ENCODE data around the gene FTO.

Gene FTO

DNA sequence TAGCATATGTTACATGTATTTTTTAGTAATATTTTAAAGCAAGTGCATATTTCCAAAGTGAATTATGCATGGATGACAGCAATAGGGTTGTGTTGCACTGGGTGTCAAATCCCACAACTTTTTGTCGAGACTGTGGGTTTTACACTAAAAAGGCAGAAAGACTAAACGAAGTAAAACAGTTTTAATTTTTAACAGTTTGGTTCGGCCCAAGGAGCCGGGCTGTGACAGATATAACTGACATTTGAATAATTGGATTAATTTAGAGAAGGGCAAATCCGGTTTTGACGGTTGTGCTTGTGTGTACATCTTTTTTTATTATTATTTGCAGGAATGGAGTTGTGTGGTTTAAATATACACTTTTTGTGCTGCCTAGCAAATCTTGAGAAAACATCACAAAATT is 263.6 kb downstream of the FTO start:
- DNase-seq (ENCODE audit: low spot score): no peak

DNA sequence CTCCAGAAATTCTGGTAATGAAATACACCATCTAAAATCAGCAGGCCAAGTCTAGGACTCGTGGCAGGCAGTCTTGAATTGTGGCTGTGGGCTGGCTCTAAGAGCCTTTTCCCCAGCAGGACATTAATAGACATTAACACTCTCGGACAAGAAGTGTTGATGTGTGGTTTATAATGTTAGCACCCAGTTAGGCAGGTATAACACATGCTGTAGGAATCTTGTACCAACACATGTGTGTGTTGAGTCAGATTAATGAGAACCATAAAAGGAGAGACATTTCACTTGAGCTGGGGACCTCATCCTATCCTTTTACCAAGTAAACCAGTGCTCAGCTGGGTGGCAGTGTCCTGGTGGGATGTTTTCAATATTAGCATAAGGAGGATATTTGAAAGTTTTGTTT is 264.5 kb downstream of the FTO start:
- no peak for DNase-seq (ENCODE audit: low spot score)

DNA sequence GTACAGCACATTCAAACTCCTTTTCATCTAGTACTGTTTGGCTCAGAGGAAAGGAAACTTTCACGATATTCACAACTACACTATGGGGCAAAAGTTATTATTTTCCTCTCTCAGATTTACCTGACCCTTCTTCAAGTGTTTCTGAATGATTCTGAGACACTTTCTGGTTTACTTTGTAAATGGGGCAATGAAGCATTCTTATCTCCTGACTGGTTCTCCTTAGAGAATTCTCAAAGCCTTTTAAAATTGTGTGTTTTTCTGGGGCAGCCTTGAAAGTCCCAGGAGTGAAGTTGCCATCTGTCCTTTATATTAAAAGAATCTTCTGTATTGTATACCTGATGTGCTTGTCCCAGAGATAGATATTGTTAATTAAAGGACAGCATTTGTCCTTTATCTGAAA is 264.9 kb downstream of the FTO start:
- DNase-seq (ENCODE audit: low spot score): no peak

DNA sequence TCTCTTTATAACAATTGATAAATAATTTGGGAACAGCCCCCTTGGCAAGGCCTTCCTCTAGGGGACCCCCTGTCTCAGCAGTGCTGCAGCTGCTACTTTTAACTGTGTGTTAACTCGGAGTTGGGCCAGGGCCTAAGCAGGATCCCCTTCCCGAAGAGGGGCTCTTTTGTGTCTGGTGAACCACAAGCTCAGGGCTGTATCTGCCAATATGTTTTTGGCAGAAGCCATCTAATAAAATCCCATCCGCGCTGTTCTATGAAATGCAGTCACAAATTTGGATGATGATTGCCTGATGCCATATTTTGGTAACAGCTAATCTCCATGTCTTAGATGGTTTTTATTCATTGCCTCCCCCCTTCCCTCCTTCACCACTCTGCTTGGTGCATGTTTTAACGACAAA is 267.7 kb downstream of the FTO start:
- DNase-seq (ENCODE audit: low spot score): no peak

DNA sequence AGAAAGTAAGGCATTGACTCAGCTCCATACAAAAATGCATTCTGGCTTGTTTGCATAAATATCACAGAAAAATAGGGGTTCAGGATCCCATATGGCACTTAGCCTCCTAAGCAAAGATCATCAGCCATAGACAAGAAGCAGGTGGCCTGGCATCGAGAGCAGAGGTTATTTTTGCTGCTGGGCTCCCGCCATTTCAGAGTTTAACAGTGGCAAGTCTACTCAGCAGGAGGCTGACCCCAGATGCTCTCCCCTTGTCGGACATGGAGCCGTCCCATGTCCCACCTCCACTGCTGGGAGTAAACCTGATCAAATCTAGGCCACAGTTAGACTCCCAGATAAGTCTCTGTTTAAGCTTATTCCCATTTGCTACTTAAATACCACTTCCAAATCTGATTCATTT is 269.1 kb downstream of the FTO start:
- DNase-seq (ENCODE audit: low spot score): no peak

DNA sequence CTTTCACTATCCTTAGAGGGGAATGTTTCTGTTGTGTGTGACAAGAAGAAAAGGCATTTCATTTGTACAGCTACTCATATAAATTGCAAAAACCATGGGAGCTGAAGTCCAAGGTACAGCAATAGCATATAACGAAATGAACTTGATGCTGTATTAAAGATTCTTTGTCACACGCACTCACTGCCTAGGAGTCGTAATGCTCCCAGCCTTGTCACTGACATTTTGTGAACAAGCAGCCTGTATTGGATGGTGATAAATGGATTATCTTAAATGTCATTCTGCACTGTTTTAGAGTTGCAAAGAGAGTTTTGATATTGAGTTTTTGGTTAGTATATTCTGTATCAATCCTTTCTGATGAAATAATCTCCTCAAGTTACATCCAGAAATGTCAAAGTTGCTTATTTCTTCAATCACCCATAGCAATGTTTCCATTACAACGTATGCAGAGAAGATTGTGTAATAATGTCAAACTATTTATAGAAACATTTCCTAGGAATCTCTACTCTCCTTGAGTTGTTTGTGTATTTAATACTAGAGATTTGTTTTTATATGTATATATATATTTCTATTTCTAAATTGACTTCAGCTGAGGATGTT is 270.6 kb downstream of the FTO start:
- no peak for DNase-seq (ENCODE audit: low spot score)

DNA sequence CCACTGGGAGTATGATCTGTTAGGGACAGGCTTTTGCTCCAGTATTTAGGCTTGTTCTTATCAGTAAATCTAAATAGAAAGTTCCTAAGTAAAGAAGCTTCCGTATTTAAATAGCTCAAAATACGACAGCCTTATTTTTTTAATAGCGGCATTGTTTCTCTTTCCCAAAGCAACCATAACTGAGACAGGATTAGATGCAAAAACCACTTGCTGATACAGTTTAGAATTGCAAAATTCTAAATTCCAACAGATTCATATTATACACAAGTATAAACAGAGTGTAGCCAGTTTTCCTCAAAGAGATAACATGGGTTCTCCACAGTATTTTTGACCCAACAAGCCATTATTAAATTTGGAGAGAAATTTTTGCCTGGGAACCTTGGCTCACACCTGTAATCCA is 276.7 kb downstream of the FTO start:
- DNase-seq (ENCODE audit: low spot score): no peak

DNA sequence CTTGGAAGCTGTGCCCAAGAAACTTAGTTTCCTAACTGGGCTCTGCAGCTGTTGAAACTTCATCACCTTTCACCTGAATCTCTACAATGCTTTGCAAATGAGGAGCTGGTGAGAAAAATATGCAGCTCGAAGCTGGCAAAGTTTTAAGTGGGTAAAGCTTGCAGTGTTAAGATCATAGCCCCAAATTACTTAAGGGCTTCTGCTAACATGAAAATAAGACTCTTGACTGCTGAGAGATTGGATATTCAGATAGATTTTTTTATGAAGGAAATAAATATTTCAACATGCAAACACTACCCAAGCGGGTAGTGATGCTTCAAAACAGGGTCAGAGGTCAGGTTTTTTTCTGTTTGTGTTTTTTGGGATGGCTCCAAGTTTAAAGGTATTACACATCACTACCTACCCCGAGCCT is 278.7 kb downstream of the FTO start:
- no peak for DNase-seq (ENCODE audit: low spot score)

DNA sequence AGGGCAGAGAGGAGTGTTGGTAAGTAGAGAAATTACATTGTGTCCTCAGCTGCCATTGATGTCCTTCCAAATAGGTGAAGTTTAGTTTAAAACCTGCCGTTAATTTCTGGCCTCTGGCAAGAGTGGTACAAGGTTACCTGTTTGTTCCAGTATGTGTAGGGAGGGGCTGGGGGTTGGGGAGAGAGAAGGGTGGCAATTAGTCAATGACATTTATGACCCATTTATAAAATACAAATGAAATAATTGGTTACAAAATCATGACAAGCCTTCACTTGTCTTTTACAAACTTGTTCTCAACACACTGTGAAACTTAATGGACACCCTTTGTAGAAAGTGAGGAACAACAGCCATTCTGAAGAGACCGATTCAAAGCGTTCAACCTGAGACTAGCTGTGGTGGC is 281.0 kb downstream of the FTO start:
- DNase-seq (ENCODE audit: low spot score): no peak

DNA sequence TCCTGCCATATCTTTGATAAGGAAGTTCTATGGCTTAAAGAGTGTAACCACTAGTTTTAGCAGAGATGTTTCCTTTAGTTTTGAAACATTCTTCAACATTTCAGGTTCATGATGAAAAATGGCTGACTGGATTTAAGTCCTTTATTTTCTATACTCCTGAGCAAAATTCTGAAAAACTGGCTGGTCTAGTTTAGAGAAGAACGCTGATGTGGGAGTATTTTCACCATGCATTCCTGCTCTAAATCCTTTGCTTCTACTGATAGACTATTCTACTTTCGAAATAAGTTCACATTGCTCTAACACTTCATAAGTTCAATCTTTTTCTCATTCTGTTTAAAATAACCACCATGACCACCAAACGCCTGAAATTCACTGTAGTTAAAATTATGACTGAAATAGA is 281.9 kb downstream of the FTO start:
- DNase-seq (ENCODE audit: low spot score): no peak

DNA sequence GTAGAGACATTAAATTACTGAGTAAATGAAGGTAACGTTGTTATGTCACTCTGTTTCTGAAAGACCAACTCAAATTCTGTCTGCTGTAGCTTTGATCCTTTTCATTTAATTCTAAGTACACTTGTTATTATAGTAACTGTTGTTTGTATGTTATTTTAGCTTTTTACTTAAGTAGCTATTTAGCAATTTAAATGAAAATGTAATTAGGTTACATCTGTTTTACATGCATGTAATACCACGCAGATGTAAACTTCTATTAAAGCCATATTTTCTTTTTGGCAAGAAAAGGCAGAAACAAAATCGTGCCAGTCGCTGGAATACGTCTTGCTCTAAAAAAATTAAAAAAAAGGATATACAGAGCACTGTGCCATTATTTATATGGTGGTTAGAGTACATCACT is 282.8 kb downstream of the FTO start:
- no peak for DNase-seq (ENCODE audit: low spot score)

DNA sequence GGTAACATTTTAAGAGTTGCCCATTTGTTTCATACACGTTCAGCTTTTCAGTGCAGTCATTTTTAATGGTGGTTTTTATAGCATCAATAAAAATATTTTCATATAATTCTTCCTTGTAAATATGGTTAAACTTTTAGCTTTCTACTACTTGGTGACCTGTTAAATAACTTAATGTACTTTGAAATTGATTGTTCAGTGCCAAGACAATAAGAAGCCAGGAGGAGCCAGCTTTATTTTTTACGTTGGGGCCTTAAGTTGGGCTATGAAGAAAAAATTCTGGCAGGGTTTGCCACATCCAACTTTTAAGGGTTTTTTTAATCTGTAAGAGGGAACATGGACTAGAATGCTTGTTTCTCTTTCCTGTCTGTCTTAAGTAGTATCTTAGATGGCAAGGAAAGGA is 284.2 kb downstream of the FTO start:
- DNase-seq (ENCODE audit: low spot score): no peak

DNA sequence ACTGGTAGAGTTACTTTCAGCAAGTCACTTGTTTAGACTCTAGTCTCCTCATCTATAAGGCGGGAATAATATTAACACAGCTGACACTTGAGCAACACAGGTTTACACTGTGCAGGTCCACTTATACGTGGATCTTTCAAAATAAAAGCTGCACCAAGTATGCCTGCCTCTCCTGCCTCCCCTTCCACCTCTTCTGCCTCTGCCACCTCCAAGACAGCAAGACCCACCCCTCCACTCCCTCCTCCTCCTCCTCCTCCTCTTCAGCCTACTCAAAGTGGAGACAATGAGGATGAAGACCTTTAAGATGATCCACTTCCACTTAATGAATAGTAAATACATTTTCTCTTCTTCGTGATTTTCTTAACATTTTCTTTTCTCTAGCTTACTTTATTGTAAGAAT is 285.6 kb downstream of the FTO start:
- DNase-seq (ENCODE audit: low spot score): no peak

DNA sequence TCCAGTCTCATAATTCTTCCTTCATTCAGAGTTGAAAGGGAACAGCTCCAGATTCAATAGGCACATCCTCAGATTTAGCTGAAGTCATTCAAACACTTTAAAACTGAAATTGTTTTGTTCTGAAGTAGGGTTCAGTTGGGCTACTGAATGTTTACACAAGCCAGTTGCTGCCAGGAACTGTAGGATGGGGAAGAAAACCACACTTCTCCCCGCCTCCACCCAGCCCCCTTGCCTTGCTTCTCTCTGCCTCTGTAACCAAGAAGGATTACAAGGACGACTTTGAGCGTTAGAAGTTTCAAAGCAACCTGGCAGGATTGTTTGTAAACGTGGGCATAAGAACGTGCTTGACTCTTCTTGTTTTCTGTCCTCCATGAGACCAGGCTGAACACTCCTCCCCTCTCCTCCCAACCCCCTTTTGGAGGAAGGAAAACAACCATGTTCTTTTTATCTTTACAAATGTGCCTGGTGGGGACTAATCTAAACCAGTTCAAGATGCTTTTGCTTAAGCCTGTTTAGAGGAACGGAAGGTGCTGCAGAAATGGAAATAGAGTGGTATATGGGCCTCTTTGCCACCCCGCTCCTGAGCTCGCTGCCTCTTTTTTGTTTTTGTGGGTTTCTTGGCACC is 287.9 kb downstream of the FTO start:
- no peak for DNase-seq (ENCODE audit: low spot score)

DNA sequence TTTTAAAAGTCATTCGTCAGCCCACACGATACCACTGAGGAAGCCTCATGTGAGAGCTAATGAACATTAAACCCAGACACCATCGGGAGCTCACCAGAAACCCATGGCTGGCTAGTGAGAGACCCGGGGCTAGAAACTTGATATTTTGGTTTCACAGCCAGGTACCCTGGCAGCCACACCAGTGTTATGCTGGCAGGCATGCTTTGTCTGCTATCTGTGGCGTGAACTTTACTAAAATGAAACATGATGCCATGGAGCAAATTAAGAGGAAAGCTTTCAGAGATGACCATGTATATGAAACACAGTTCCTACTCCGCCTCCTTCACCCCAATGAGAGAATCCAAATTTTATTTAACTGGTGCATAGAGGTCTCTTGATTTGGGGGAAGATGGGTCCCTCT is 291.4 kb downstream of the FTO start:
- no peak for DNase-seq (ENCODE audit: low spot score)

DNA sequence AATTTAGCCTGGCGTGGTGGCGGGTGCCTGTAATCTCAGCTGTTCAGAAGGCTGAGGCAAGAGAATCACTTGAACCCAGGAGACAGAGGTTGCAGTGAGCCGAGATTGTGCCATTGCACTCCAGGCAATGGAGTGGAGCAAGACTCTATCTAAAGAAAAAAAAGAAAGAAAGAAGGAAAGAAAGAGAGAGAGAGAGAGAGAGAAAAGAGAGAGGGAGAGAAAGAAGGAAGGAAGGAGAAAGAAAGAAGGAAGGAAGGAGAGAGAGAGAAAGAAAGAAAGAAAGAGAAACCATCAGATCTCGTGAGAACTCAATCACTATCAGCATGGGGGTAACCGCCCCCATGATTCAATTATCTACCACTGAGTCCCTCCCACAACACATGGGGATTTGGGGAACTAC is 293.0 kb downstream of the FTO start:
- no peak for DNase-seq (ENCODE audit: low spot score)

DNA sequence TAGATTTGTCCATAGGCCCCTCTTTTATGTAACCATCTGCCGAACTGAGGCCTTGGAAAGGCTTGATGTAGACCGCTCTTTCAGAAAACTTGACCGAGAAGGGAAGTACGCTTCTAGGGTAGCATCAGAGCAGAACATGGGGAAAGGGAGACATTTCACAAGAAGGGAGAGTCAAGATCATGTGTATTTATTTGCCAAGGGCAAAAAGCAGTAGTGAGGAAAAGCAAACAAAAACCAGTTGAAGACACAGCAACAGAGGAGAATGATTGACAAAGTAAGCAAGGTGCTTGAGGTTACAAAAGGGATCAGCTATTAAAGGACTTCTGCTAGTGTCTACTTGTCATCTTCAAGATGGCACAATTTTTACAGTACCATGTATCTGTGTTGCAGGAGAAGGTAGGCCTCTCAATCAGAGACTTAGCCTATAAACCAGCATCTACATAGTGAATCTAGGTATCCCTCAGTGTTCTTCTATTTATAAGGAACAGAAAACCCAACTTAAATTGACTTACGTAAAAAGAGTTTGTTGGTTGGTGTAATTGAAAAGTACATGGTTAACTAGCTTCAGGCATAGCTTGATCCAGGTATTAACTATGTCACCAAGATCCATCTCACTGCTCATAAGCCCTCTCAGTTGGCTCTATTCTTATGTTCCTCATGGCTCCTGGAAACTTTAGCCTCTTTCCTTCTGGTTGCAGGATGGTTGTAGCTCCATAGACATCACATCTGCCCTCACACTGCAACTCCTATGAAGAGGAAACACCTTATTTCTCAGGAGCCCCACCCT is 294.3 kb downstream of the FTO start:
- no peak for DNase-seq (ENCODE audit: low spot score)

DNA sequence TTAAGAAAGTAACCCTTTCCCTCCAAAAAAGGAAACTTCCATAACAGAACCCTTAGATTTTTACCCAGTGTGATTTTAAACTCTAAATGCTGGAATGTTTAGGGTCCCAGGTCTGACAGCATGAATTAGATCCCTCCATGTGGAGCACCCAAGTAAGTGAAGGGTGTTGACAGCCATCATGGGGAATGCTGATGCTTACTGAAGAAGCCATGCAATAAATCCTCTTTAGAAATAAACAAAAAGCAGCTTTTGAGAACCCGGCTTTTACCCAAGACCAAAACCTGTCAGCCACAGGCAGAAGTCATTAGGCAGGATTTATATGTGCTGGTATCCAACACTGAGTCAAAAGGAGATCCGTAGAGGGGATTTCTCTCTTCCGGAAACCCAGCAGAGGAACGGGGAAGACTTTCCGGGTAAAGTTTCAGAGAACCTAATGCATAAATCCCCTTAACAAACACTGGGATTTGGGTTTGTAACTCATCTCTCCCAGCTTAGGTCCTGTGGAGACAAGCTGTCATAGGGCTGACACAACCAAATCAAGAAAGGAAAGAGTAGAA is 295.1 kb downstream of the FTO start:
- DNase-seq (ENCODE audit: low spot score): no peak

DNA sequence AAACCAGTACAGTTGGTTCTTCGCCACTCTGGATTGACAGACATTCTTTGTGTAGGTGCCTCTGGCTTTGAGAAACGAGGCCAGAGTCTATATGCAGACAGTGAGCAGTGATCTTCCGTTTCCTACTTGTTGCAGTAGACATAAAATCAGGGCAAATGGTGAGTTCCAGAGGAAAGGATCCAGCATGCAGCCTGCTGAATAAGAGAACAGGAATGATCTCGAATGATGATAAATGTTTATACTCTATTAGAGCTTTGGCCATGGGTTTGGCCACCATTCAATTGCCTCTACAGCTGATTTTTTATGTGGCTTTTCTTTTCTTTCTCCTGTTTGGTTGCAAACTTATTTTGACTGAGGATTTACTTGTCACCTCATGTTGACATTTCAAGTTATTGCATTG is 295.9 kb downstream of the FTO start:
- no peak for DNase-seq (ENCODE audit: low spot score)

DNA sequence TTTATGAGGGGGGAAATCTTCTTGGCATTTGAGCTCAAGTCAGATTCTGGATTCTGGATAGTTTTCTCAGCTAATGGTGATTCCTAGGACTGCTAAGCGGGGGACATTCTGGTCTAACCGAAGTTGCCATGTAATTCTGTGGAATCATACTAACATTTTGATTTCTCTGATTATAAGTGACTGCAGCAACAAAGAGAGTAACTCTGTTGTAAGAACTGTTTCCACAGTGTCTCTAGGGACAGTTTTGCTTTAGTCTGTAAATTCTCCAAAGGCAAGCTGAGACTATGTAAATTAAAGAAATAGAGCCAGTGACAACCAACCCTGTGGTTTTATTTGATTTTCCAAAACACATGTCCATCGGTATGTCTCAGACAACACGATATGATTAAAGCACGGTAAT is 296.4 kb downstream of the FTO start:
- no peak for DNase-seq (ENCODE audit: low spot score)

DNA sequence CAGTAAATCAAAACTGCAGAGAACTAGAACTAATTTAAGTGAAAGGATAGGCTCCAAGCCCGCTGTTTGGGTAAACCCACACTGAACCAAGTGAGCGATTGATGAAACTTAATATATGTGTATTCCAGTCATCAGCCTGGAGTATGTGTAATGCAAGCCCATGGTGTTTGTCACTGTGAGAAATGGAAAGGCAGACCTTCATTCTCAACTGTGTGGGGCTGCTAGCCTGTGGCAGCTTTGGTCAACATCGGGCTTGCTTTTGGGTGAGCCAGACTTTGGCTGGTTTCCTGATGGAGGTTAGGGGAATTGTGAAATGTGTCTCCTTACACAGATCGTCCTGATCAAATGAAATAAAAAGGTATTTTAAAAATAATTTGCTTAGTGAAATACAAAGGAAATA is 302.7 kb downstream of the FTO start:
- DNase-seq (ENCODE audit: low spot score): no peak

DNA sequence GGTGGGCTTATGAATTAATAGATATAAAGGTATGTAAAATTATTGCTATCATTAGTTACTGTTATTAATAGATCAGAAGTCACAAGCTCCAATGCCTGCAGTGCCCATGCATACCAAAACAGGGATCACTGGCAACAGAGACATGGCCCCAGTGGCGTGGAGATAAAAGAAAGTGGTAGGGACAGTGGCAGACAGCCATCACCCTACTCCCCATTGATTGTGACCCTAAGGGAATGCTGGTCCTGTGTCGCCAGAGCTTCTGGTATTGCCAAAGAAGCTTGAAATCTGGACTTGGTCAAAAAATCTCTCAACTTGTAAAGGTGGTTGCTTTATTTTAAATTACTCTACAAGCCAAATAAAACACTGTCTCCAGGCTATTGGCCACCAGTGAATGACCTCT is 303.5 kb downstream of the FTO start:
- DNase-seq (ENCODE audit: low spot score): no peak

DNA sequence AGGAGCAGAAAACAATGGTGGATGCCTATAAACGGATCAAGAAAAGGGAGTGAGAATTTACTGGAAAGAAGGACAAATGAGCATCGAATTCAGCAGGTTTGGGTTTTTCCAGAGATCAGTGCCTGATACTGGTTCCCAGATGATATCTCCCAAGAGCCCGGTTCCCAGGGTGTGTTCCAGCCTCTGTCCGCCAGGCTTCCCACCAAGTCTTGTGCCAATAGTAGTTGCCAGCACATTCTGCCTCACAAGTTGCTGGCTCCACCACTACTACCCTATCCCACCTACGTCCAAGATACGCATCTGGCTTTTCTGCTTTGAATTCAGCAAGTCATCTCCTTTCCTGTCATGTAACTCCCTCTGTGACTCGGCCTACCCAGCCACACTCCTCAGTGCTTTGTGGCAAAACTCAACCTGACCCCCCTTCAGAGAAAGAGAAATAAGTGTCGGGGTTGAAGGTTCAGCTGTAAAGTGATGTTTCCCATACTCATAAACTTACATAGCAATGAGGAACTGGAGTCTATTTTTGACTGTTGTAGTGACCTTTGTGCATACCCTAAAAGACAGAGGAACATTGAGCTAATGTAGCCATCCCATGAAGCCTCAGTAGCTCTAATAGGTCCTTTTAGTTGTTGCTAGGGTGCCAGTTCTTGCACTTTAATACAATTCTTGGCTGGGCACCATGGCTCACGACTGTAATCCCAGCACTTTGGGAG is 305.7 kb downstream of the FTO start:
- no peak for DNase-seq (ENCODE audit: low spot score)

Data from pons (tissue), 1 donor.